Forelimb muscle (tissue), 1 donor: Measurements from ENCODE around the gene CACNA1C. TPM values are rescaled to one million over a fixed set of nuclear protein-coding genes. Genes with fewer than 3 reads are reported as not detected.

Experiments used
- DNase-seq: peaks from one replicate; pipeline ENCODE4 v3.0.0-alpha.2; 2013; ENCODE audit warnings: low read depth
- polyA plus RNA-seq: library from polyadenylated mRNA; unstranded; fragments of 120-200 nt; gene quantifications from one replicate; pipeline ENCODE4 v1.2.1, GENCODE V29; 2013; ENCODE audit not compliant: insufficient read length

The CACNA1C gene
- polyA plus RNA-seq, 1 donor = 3.2 TPM

GRCh38 chr12:2581293-2582045 lies 528.7 kb downstream of the CACNA1C start:
- DNase-seq = no peak

- no peak for DNase-seq
These were observed 529.8 kb downstream of the CACNA1C start for GRCh38 chr12:2582631-2583030.

GRCh38 chr12:2583091-2583497 lies 530.3 kb downstream of the CACNA1C start:
- DNase-seq = peak; percentile 13

- no peak for DNase-seq
These were observed 531.0 kb downstream of the CACNA1C start for GRCh38 chr12:2583642-2584401.

GRCh38 chr12:2586156-2587038 lies 533.6 kb downstream of the CACNA1C start:
- DNase-seq = no peak

GRCh38 chr12:2588345-2588744 lies 535.6 kb downstream of the CACNA1C start:
- DNase-seq = no peak

GRCh38 chr12:2589381-2589780 lies 536.6 kb downstream of the CACNA1C start:
- no peak for DNase-seq

- no peak for DNase-seq
These were observed 540.3 kb downstream of the CACNA1C start for GRCh38 chr12:2593045-2593444.

- DNase-seq = no peak
These were observed 543.7 kb downstream of the CACNA1C start for GRCh38 chr12:2596441-2596840.

- no peak for DNase-seq
These were observed 552.5 kb downstream of the CACNA1C start for GRCh38 chr12:2605301-2605700.

GRCh38 chr12:2606186-2606910 lies 553.6 kb downstream of the CACNA1C start:
- DNase-seq = no peak

GRCh38 chr12:2607881-2608607 lies 555.3 kb downstream of the CACNA1C start:
- DNase-seq = no peak

GRCh38 chr12:2608608-2608945 lies 555.8 kb downstream of the CACNA1C start:
- no peak for DNase-seq

- DNase-seq = no peak
These were observed 556.2 kb downstream of the CACNA1C start for GRCh38 chr12:2609020-2609419.

GRCh38 chr12:2610358-2610757 lies 557.6 kb downstream of the CACNA1C start:
- DNase-seq = no peak

- no peak for DNase-seq
These were observed 560.7 kb downstream of the CACNA1C start for GRCh38 chr12:2613326-2614073.

GRCh38 chr12:2614341-2614740 lies 561.6 kb downstream of the CACNA1C start:
- DNase-seq = no peak

- DNase-seq = no peak
These were observed 563.0 kb downstream of the CACNA1C start for GRCh38 chr12:2615665-2616402.

GRCh38 chr12:2616763-2617162 lies 564.0 kb downstream of the CACNA1C start:
- no peak for DNase-seq
